ENCODE data around the gene MRPL49. TPM values are rescaled to one million over a fixed set of nuclear protein-coding genes. Genes with fewer than 3 reads are reported as not detected.

The MRPL49 gene
- total RNA-seq, 1 donor from 2014 or later: 42.1 TPM

- Histone ChIP-seq H3K27me3 (ENCODE audit: control insufficient read depth, insufficient read depth, low read length) (no peaks in the 10 kb centered on the region), H3K4me3 (ENCODE audit: low read depth, low read length) (peak within 1 kb of the TSS; percentile 73), H3K36me3 (ENCODE audit: control insufficient read depth, insufficient read depth, low read length) (peaks cover 4% of the 10 kb centered on the region)
- TF ChIP-seq CTCF (IDR thresholded peaks at IDR 0.05; ENCODE audit: insufficient read depth, low read length, severe bottlenecking): no peak
- FAIRE-seq (no peak), DNase-seq (ENCODE audit: low read depth) (peak; percentile 79)
Observed at GRCh38 chr11:65095974-65096806, 25.9 kb upstream of the MRPL49 start, which contains the start of gene VPS51. TSS of gene VPS51 (plus strand) at chr11:65096214. CDS start at chr11:65096251, 37 bp downstream.

- FAIRE-seq (no peak), DNase-seq (ENCODE audit: low read depth) (no peak)
- H3K36me3 ChIP-seq (ENCODE audit: control insufficient read depth, insufficient read depth, low read length): peaks cover 4% of the 10 kb centered on the region
- peak overlapping the region; percentile 73 for H3K4me3 ChIP-seq (ENCODE audit: low read depth, low read length)
- no peak for TF ChIP-seq CTCF (IDR thresholded peaks at IDR 0.05; ENCODE audit: insufficient read depth, low read length, severe bottlenecking)
- H3K27me3 ChIP-seq (ENCODE audit: control insufficient read depth, insufficient read depth, low read length): no peaks in the 10 kb centered on the region
Observed at GRCh38 chr11:65096926-65097325, 25.2 kb upstream of the MRPL49 start.

- TF ChIP-seq CTCF (IDR thresholded peaks at IDR 0.05; ENCODE audit: insufficient read depth, low read length, severe bottlenecking): no peak
- DNase-seq (ENCODE audit: low read depth) (no peak), FAIRE-seq (no peak)
- Histone ChIP-seq H3K4me3 (ENCODE audit: low read depth, low read length) (no peak overlapping the region), H3K36me3 (ENCODE audit: control insufficient read depth, insufficient read depth, low read length) (peaks cover 4% of the 10 kb centered on the region), H3K27me3 (ENCODE audit: control insufficient read depth, insufficient read depth, low read length) (no peaks in the 10 kb centered on the region)
Observed at GRCh38 chr11:65100674-65101350, 21.3 kb upstream of the MRPL49 start.

- no peak for TF ChIP-seq CTCF (IDR thresholded peaks at IDR 0.05; ENCODE audit: insufficient read depth, low read length, severe bottlenecking)
- FAIRE-seq (peak; percentile 47), DNase-seq (ENCODE audit: low read depth) (no peak)
- Histone ChIP-seq H3K27me3 (ENCODE audit: control insufficient read depth, insufficient read depth, low read length) (no peaks in the 10 kb centered on the region), H3K4me3 (ENCODE audit: low read depth, low read length) (no peak overlapping the region), H3K36me3 (ENCODE audit: control insufficient read depth, insufficient read depth, low read length) (peaks cover 4% of the 10 kb centered on the region)
Observed at GRCh38 chr11:65102142-65103095, 19.7 kb upstream of the MRPL49 start.

GRCh38 chr11:65103476-65103875, 18.6 kb upstream of the MRPL49 start:
- TF ChIP-seq CTCF (IDR thresholded peaks at IDR 0.05; ENCODE audit: insufficient read depth, low read length, severe bottlenecking): no peak

More at GRCh38 chr11:65103476-65103875, 18.6 kb upstream of the MRPL49 start:
- Histone ChIP-seq H3K27me3 (ENCODE audit: control insufficient read depth, insufficient read depth, low read length) (no peaks in the 10 kb centered on the region), H3K36me3 (ENCODE audit: control insufficient read depth, insufficient read depth, low read length) (peaks cover 5% of the 10 kb centered on the region), H3K4me3 (ENCODE audit: low read depth, low read length) (no peak overlapping the region)
- DNase-seq (ENCODE audit: low read depth) (no peak), FAIRE-seq (no peak)
